ENCODE measurements around the gene OR6C2.
"Not testable (repeated sequence)": the region's sequence is repeated elsewhere in the genome, so short reads cannot be mapped to it uniquely, and the experiment has no call there.

OR6C2 gene

DNA sequence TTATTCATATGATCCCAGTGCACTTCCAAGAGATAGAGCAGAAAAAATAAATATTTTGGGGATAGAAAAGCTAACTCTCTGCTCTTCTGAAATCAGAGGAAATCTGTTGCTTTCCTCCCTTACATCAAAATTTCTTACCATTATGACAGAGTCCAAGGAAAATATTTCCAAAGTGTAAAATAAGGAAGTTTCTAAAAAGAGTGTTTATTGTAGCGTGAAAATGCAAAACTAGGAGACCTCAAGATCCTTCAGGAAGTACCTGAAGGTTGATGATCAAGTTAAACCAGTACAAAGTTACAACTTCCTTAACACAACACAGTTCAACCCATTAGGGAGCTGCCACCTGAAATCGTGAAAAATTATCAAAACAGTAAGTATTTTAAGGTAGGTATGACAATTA, at the start of gene OR6C2:
TSS of gene OR6C2 (plus strand) at position 301 of the 400 bp plus-strand sequence. CDS start 8,138 bp downstream, outside the sequence.
- Histone ChIP-seq H3K4me3 (ENCODE audit: low read length in 2 of 2) (no peak within 1 kb of the TSS), H3K9me3 (ENCODE audit: control insufficient read depth in 2 of 2, low read length in 2 of 2) (peaks cover 0 to 4% of the 10 kb centered on the region in 2 donors), H3K27me3 (ENCODE audit: control insufficient read depth in 1 of 2, insufficient read depth in 2 of 2, low read length in 2 of 2) (no peaks in the 10 kb centered on the region), H3K27ac (ENCODE audit: low read length) (no peak within 1 kb of the TSS), H3K4me1 (ENCODE audit: control insufficient read depth, insufficient read depth, low read length) (no peaks in the 10 kb centered on the region), H3K9ac (ENCODE audit: low read length in 2 of 2) (no peak within 1 kb of the TSS), H3K36me3 (ENCODE audit: control insufficient read depth in 2 of 2, insufficient read depth in 2 of 2, low read length in 2 of 2) (no peaks in the 10 kb centered on the region)

DNA sequence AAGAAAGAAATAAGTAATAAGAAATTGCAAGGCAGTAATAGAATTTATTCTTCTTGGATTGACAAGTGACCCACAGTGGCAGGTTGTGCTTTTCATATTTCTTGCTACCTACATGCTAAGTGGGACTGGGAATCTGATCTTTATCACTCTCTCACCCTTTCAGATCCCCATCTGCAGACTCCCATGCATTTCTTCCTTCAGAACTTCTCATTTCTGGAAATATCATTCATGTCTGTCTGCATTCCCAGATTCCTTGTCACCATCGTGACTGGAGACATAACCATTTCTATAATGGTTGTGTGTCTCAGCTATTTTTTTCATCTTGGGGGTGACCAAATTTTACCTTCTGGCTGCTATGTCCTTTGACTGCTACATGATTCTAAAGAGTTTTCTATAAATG, 47.5 kb upstream of the OR6C2 start:
- Histone ChIP-seq H3K4me1 (ENCODE audit: control insufficient read depth, insufficient read depth, low read length) (no peaks in the 10 kb centered on the region), H3K36me3 (ENCODE audit: control insufficient read depth in 2 of 2, insufficient read depth in 2 of 2, low read length in 2 of 2) (no peaks in the 10 kb centered on the region), H3K9me3 (ENCODE audit: control insufficient read depth in 2 of 2, low read length in 2 of 2) (no peaks in the 10 kb centered on the region), H3K4me3 (ENCODE audit: low read length in 2 of 2) (no peak overlapping the region), H3K27me3 (ENCODE audit: control insufficient read depth in 1 of 2, insufficient read depth in 2 of 2, low read length in 2 of 2) (no peaks in the 10 kb centered on the region), H3K9ac (ENCODE audit: low read length in 2 of 2) (no peak overlapping the region), H3K27ac (ENCODE audit: low read length) (no peak overlapping the region)

DNA sequence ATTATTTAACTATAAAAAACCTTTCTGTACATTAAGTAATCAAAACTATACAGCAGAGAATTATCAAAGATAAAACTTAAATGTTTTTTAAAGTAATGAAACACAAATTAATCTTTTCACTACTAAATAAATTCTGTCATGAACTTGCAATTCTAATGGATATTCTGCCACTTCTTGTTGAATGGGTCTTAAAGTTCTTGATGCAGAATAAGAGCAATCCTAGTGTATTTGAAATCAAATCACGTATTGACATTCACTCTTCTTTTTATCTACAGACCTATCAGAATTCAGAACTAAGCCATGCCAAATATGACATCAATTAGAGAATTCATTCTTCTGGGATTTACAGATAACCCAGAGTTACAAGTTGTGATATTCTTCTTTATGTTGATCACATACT, 43.6 kb upstream of the OR6C2 start, which contains the start of gene OR6C65:
TSS of gene OR6C65 (plus strand) at position 301 of the 400 bp plus-strand sequence. CDS start at position 301, 0 bp downstream.
- Histone ChIP-seq H3K27ac (ENCODE audit: low read length) (no peak within 1 kb of the TSS), H3K4me3 (ENCODE audit: low read length in 2 of 2) (no peak within 1 kb of the TSS), H3K27me3 (ENCODE audit: control insufficient read depth in 1 of 2, insufficient read depth in 2 of 2, low read length in 2 of 2) (no peaks in the 10 kb centered on the region), H3K4me1 (ENCODE audit: control insufficient read depth, insufficient read depth, low read length) (no peaks in the 10 kb centered on the region), H3K9me3 (ENCODE audit: control insufficient read depth in 2 of 2, low read length in 2 of 2) (no peaks in the 10 kb centered on the region), H3K36me3 (ENCODE audit: control insufficient read depth in 2 of 2, insufficient read depth in 2 of 2, low read length in 2 of 2) (no peaks in the 10 kb centered on the region), H3K9ac (ENCODE audit: low read length in 2 of 2) (no peak within 1 kb of the TSS)

DNA sequence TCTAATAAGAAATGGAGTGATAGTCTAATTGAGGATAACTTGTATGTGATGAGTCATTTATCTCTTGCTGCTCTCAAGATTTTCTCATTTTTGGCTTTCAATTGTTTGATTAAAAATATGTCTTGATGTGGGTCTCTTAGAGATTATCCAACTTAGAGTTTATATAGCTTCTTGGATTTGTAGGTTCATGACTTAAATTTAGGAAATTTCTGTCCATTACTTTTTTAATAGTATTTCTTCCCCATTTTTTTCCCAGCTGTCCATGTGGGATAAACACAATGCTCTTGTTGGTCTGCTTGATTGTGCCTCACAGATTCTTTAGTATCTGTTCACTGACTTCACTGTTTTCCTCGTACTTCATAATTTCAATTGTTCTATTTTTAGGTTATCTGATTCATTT, 36.0 kb upstream of the OR6C2 start:
- no peaks in the 10 kb centered on the region for H3K27me3 ChIP-seq (ENCODE audit: control insufficient read depth in 1 of 2, insufficient read depth in 2 of 2, low read length in 2 of 2)
- no peaks in the 10 kb centered on the region for H3K9me3 ChIP-seq (ENCODE audit: control insufficient read depth in 2 of 2, low read length in 2 of 2)
- no peaks in the 10 kb centered on the region for H3K36me3 ChIP-seq (ENCODE audit: control insufficient read depth in 2 of 2, insufficient read depth in 2 of 2, low read length in 2 of 2)
- no peak overlapping the region for H3K9ac ChIP-seq (ENCODE audit: low read length in 2 of 2)
- H3K27ac ChIP-seq (ENCODE audit: low read length), result no peak overlapping the region
- no peaks in the 10 kb centered on the region for H3K4me1 ChIP-seq (ENCODE audit: control insufficient read depth, insufficient read depth, low read length)
- no peak overlapping the region for H3K4me3 ChIP-seq (ENCODE audit: low read length in 2 of 2)

DNA sequence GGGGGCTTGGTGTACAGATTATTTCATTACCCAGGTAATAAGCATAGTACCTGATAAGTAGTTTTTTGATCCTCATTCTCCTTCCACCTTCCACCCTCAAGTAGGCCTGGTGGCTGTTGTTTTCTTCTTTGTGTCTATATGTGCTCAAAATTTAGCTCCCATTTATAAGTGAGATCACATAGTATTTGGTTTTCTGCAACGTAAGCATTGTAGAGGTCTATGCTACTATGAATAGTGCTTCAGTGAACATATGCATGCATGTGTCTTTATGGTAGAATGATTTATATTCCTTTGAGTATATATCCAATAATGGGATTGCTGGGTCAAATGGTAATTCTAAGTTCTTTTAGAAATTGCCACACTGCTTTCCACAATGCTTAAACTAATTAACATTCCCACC, 34.7 kb upstream of the OR6C2 start:
- H3K4me1 ChIP-seq (ENCODE audit: control insufficient read depth, insufficient read depth, low read length); H3K36me3 ChIP-seq (ENCODE audit: control insufficient read depth in 2 of 2, insufficient read depth in 2 of 2, low read length in 2 of 2); H3K9me3 ChIP-seq (ENCODE audit: control insufficient read depth in 2 of 2, low read length in 2 of 2); H3K27ac ChIP-seq (ENCODE audit: low read length); H3K4me3 ChIP-seq (ENCODE audit: low read length in 2 of 2); H3K27me3 ChIP-seq (ENCODE audit: control insufficient read depth in 1 of 2, insufficient read depth in 2 of 2, low read length in 2 of 2); H3K9ac ChIP-seq (ENCODE audit: low read length in 2 of 2): not testable (repeated sequence)

DNA sequence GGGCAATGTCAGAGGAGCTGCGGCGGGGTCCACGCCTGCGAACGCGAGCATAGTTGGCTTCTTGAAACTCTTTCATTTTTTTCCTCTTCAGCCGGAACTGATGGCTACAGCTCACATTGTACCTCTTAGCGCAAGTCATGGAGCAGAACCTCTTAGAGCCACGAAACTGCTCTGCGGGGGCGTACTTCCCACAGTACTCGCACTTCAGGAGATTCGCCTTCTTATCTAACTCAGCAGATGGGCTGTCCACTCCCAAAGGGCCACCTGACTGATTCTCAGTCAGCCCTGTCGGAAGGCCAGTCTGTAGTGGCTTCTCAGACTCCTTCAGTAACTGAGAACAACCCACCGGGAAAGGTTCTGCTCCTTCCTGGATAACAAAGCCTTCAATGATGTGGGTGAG, 31.7 kb upstream of the OR6C2 start:
- H3K36me3 ChIP-seq (ENCODE audit: control insufficient read depth in 2 of 2, insufficient read depth in 2 of 2, low read length in 2 of 2); H3K9ac ChIP-seq (ENCODE audit: low read length in 2 of 2); H3K4me3 ChIP-seq (ENCODE audit: low read length in 2 of 2); H3K27me3 ChIP-seq (ENCODE audit: control insufficient read depth in 1 of 2, insufficient read depth in 2 of 2, low read length in 2 of 2); H3K4me1 ChIP-seq (ENCODE audit: control insufficient read depth, insufficient read depth, low read length); H3K9me3 ChIP-seq (ENCODE audit: control insufficient read depth in 2 of 2, low read length in 2 of 2); H3K27ac ChIP-seq (ENCODE audit: low read length): not testable (repeated sequence)

DNA sequence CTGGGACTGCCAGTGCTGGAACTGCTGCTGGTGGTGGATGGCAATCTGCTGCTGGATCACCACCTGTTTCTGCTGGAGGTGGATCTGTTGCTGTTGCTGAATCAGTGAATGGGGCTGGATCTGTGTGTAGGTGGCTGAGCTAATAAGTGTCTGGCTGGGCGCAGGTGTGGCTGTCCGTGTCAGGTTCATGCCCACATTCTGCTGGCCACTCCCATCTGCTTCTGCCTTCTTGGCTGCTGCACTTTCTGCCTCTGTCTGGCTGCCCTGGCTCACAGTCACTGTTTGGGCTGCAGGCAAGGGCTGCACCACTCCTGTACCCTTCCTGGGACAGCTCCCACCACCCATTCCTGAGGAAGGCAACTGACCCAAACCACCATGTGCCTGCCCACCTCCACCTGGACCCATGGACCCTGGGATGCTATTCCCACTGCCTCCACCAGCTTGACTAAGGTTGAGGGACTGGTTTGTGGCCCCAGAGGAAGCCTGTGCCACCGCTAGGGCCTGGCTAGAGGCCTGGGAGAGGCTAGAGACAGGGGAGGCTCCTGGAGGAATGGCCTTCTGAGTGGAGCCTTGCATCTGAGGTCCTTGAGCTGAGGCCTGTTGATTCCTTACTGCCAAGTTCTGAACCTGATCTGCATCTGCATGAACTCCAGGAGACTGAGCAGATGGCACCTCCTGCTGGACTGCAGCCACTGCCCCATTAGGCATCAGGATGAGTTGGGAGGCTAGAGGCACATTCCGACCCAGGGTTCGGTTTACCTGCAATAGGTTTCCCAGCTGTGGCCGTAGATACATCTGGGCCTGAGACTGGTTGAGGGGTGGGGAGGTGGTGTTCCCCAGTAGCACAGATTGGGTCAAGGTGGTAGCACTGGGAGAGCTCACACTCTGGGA, 30.1 kb upstream of the OR6C2 start:
- not testable (repeated sequence) for H3K27ac ChIP-seq (ENCODE audit: low read length); H3K36me3 ChIP-seq (ENCODE audit: control insufficient read depth in 2 of 2, insufficient read depth in 2 of 2, low read length in 2 of 2); H3K9me3 ChIP-seq (ENCODE audit: control insufficient read depth in 2 of 2, low read length in 2 of 2); H3K4me1 ChIP-seq (ENCODE audit: control insufficient read depth, insufficient read depth, low read length); H3K9ac ChIP-seq (ENCODE audit: low read length in 2 of 2); H3K27me3 ChIP-seq (ENCODE audit: control insufficient read depth in 1 of 2, insufficient read depth in 2 of 2, low read length in 2 of 2); H3K4me3 ChIP-seq (ENCODE audit: low read length in 2 of 2)

DNA sequence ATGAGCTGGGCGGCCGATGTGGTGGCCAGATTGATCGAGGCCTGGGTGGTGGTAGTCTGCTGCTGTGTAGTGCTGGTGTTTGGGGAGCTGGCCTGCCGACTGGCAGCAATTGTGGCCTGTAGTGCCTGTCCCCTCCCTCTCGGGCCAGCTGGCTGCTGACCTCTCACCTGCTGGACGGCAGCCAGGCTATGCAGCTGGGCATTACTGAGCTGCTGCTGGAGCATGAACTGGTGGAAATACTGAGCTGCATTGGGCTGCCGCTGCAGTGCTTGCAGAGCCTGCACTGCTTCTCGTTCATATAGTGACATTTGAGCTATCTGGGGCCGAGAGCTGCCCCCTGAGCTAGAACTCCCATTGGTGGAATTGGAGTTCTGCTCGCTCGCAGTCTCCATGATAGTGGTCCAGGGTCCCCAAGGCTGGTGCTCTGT, 29.5 kb upstream of the OR6C2 start:
- not testable (repeated sequence) for H3K4me3 ChIP-seq (ENCODE audit: low read length in 2 of 2); H3K4me1 ChIP-seq (ENCODE audit: control insufficient read depth, insufficient read depth, low read length); H3K9me3 ChIP-seq (ENCODE audit: control insufficient read depth in 2 of 2, low read length in 2 of 2); H3K9ac ChIP-seq (ENCODE audit: low read length in 2 of 2); H3K36me3 ChIP-seq (ENCODE audit: control insufficient read depth in 2 of 2, insufficient read depth in 2 of 2, low read length in 2 of 2); H3K27me3 ChIP-seq (ENCODE audit: control insufficient read depth in 1 of 2, insufficient read depth in 2 of 2, low read length in 2 of 2); H3K27ac ChIP-seq (ENCODE audit: low read length)

DNA sequence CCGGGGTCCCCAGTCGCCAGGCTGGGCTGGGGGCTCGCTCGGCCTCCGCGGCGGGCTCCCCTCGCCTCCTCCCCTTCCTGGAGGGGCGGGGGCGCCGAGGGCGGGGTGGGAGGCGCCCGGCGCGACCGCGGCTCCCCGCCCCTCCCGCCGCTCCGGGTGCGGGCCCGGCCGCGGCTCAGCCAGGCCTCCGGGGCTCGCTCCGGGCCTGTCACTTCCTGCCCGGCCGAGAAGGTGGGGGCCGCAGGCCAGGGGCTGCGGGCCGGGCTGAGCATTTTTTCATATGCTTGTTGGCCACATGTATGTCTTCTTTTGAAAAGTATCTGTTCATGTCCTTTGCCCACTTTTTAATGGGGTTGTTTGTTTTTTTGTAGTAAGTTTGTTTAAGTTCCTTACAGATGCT, 29.0 kb upstream of the OR6C2 start:
- H3K27ac ChIP-seq (ENCODE audit: low read length); H3K27me3 ChIP-seq (ENCODE audit: control insufficient read depth in 1 of 2, insufficient read depth in 2 of 2, low read length in 2 of 2); H3K4me3 ChIP-seq (ENCODE audit: low read length in 2 of 2); H3K9ac ChIP-seq (ENCODE audit: low read length in 2 of 2); H3K4me1 ChIP-seq (ENCODE audit: control insufficient read depth, insufficient read depth, low read length); H3K9me3 ChIP-seq (ENCODE audit: control insufficient read depth in 2 of 2, low read length in 2 of 2); H3K36me3 ChIP-seq (ENCODE audit: control insufficient read depth in 2 of 2, insufficient read depth in 2 of 2, low read length in 2 of 2): not testable (repeated sequence)

DNA sequence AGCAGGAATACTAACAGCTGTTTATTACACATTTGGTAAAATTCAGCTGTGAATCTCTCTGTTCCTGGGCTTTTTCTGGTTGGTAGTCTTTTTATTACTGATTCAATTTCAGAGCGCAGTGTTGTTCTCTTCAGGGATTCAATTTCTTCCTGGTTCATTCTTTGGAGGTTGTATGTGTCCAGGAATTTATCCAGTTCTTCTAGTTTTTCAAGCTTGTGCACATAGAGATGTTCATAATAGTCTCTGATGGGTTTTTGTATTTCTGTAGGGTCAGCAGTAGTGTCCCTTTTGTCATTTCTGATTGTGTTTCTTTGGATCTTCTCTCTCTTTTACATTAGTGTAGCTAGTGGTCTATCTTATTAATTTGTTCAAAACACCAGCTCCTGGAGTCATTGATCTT, 26.9 kb upstream of the OR6C2 start:
- no peaks in the 10 kb centered on the region for H3K9me3 ChIP-seq (ENCODE audit: control insufficient read depth in 2 of 2, low read length in 2 of 2)
- H3K27me3 ChIP-seq (ENCODE audit: control insufficient read depth in 1 of 2, insufficient read depth in 2 of 2, low read length in 2 of 2), result no peaks in the 10 kb centered on the region
- no peak overlapping the region for H3K27ac ChIP-seq (ENCODE audit: low read length)
- H3K4me1 ChIP-seq (ENCODE audit: control insufficient read depth, insufficient read depth, low read length), result no peaks in the 10 kb centered on the region
- no peak overlapping the region for H3K4me3 ChIP-seq (ENCODE audit: low read length in 2 of 2)
- no peak overlapping the region for H3K9ac ChIP-seq (ENCODE audit: low read length in 2 of 2)
- H3K36me3 ChIP-seq (ENCODE audit: control insufficient read depth in 2 of 2, insufficient read depth in 2 of 2, low read length in 2 of 2), result no peaks in the 10 kb centered on the region

DNA sequence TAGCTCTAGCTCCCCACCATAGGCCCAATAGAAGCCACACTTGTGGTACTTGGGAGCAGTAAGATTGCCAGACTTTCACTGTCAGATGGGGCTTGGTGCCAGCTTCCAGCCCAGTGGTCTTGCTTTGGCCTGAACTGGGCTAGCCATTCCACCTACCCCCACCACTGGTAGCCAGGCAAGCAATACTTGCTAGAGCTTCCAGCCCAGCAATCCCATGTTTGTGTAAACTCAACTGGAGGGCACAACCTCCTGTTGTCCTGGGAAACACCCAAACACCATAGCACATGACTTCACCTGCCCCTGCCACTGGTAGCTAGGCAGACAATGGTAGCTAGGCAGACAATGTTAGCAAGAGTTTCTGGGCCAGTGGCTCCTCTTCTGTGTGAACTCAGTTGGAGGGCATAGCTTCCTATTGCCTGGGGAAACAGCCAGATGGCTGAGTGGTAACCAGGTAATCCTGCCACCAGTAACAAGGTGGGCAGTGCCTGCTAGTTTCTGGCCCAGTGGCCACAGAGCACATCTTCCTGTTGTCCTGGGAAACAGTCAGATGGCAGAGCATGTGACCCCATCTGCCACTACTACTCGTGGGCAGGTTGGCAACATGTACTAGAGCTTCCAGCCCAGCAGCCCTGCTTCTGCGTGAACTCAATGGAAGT, 23.4 kb upstream of the OR6C2 start:
- Histone ChIP-seq H3K27me3 (ENCODE audit: control insufficient read depth in 1 of 2, insufficient read depth in 2 of 2, low read length in 2 of 2) (no peaks in the 10 kb centered on the region), H3K4me1 (ENCODE audit: control insufficient read depth, insufficient read depth, low read length) (no peaks in the 10 kb centered on the region), H3K9me3 (ENCODE audit: control insufficient read depth in 2 of 2, low read length in 2 of 2) (no peaks in the 10 kb centered on the region), H3K9ac (ENCODE audit: low read length in 2 of 2) (no peak overlapping the region), H3K27ac (ENCODE audit: low read length) (no peak overlapping the region), H3K36me3 (ENCODE audit: control insufficient read depth in 2 of 2, insufficient read depth in 2 of 2, low read length in 2 of 2) (no peaks in the 10 kb centered on the region), H3K4me3 (ENCODE audit: low read length in 2 of 2) (no peak overlapping the region)

Data from stomach smooth muscle (tissue), 2 donors.